ENCODE results near the gene NNMT. TPM values are rescaled to one million over a fixed set of nuclear protein-coding genes. Genes with fewer than 3 reads are reported as not detected.

Gene NNMT
- total and polyA plus RNA-seq, 2 experiments from 2014 or later: 150 to 385 TPM

DNA sequence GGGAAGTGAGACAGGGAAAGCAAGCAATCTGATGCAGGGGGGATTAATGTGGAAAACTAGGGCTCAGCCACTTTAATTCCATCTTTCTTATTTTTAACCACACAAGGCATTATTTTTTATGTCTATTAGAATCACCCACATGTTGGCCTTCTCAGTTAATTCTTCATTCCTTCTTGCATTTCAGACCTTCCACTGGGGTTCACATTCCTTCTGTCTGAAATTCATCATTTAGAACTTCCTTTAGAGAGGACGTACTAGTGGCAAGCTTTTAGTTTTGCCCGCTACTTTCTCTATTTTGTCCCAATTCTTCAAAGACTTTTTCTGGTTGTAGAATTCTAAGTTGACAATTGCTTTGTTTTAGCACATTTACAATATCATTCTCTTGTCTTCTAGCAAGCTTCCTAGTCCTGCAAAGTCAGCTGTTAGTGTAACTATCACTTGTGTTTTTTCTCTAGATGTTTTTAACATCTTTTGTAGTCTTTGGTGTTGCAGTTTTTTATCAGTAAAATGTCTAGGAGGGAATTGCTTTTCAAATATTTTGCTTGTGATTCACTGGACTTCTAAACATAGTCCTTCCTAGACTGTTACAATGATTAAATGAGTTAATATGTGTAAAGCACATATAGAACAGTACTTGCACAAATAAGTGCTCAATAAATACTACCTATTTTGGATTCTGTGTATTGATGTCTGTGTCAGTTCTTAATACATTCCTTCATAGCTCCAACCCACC is 5.5 kb upstream of the NNMT start:
- WGBS (ENCODE audit: low lambda C conversion rate, missing lambda C conversion rate): 94% methylated on average over 2 of the region's 2 CpGs
- H3K27me3 ChIP-seq: no peaks in the 10 kb centered on the region
- no peaks in the 10 kb centered on the region for H3K36me3 ChIP-seq (replicated peaks; ENCODE audit: insufficient read depth, low read depth)
- no peaks in the 10 kb centered on the region for H3K9me3 ChIP-seq (ENCODE audit: low read depth)
- H4K20me1 ChIP-seq (ENCODE audit: insufficient read depth, poor library complexity, severe bottlenecking): no peaks in the 10 kb centered on the region
- H2AFZ ChIP-seq: no peak overlapping the region
- no peaks in the 10 kb centered on the region for H3K9me2 ChIP-seq (replicated peaks; ENCODE audit: insufficient read depth)
- H3K79me2 ChIP-seq: no peaks in the 10 kb centered on the region
- H3K4me3 ChIP-seq: no peak overlapping the region
- peaks cover 3% of the 10 kb centered on the region for H3K4me1 ChIP-seq (ENCODE audit: insufficient read depth)
- H3K27ac ChIP-seq: no peak overlapping the region
- no peak for DNase-seq (ENCODE audit: low spot score)
- H3K4me2 ChIP-seq: no peak overlapping the region
- TF ChIP-seq, protein P1, sequence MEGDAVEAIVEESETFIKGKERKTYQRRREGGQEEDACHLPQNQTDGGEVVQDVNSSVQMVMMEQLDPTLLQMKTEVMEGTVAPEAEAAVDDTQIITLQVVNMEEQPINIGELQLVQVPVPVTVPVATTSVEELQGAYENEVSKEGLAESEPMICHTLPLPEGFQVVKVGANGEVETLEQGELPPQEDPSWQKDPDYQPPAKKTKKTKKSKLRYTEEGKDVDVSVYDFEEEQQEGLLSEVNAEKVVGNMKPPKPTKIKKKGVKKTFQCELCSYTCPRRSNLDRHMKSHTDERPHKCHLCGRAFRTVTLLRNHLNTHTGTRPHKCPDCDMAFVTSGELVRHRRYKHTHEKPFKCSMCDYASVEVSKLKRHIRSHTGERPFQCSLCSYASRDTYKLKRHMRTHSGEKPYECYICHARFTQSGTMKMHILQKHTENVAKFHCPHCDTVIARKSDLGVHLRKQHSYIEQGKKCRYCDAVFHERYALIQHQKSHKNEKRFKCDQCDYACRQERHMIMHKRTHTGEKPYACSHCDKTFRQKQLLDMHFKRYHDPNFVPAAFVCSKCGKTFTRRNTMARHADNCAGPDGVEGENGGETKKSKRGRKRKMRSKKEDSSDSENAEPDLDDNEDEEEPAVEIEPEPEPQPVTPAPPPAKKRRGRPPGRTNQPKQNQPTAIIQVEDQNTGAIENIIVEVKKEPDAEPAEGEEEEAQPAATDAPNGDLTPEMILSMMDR (IDR thresholded peaks at IDR 0.05; ENCODE audit: poor library complexity): no peak
- TF ChIP-seq EZH2 (IDR thresholded peaks at IDR 0.05; ENCODE audit: borderline replicate concordance): no peak
- TF ChIP-seq EZH2phosphoT487 (IDR thresholded peaks at IDR 0.05; ENCODE audit: low read depth, severe bottlenecking, unreplicated experiment): no peak

DNA sequence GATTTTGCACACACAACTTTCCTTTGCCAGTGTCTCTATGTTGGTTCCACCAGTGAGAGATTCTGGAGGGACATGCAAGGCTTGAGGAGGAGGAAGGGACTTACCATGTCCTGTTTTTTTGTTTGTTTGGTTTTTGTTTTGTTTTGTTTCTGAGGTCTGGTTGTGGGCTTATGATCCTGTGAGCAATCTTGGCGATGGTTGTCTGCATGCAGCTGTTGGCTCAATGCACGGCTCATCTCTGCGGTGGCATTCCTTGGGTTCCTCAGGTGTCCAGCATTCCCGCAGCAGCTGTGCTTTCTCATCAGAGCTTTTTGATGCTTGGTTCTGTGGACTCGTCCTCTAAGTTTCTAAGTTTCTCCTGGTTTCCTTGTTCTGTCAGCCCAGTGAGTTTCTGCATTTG is 4.8 kb upstream of the NNMT start:
- Histone ChIP-seq H3K36me3 (replicated peaks; ENCODE audit: insufficient read depth, low read depth) (no peaks in the 10 kb centered on the region), H3K27me3 (no peaks in the 10 kb centered on the region), H4K20me1 (ENCODE audit: insufficient read depth, poor library complexity, severe bottlenecking) (no peaks in the 10 kb centered on the region), H3K4me1 (ENCODE audit: insufficient read depth) (peaks cover 4% of the 10 kb centered on the region), H3K9me2 (replicated peaks; ENCODE audit: insufficient read depth) (no peaks in the 10 kb centered on the region), H2AFZ (no peak overlapping the region), H3K27ac (peak overlapping the region; percentile 27), H3K4me2 (peak overlapping the region; percentile 60), H3K79me2 (no peaks in the 10 kb centered on the region), H3K4me3 (no peak overlapping the region), H3K9me3 (ENCODE audit: low read depth) (no peaks in the 10 kb centered on the region)
- TF ChIP-seq EZH2phosphoT487 (IDR thresholded peaks at IDR 0.05; ENCODE audit: low read depth, severe bottlenecking, unreplicated experiment) (no peak), EZH2 (IDR thresholded peaks at IDR 0.05; ENCODE audit: borderline replicate concordance) (no peak)
- TF ChIP-seq, protein P1 (IDR thresholded peaks at IDR 0.05; ENCODE audit: poor library complexity): no peak
- DNase-seq (ENCODE audit: low spot score): no peak
- WGBS (ENCODE audit: low lambda C conversion rate, missing lambda C conversion rate): 52% methylated on average over 5 of the region's 5 CpGs

DNA sequence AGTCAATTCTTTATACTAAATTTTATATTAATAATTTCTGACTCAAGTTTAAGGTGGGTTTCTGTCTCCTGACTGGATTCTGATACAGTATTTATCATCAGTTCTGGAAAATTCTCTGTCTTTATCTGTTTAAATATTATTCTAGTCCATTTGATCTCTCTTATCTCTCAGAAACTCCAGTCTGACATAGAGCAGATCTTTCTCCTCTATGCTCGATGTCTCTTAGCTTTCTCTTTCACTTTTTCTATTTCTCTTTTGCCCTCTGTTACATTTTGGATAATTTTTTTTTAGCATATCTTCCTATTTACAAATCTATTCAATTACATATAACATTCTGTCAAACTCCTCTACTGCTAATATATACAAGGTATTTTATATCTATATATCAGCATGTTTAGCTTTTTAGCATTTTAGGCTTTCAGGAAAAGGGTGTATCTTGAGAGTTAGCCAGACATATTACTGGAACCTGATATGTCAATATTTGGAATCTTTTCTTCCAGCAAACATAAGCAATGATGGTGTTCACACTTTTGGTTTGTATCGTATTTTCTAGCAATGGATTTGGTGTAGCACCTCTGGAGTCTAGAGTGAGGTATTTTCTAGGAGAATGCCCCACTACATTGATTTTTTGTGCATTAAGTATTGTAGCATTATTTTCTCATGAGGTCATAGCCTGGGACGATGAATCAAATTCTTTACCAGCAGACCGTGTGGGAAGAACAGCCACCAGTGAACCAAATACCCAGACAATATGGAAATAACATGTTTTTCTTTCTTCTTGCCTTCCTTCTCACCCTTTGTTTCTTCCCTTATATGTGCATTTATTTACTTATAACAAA is 4.1 kb upstream of the NNMT start:
- Histone ChIP-seq H3K4me2 (peak overlapping the region; percentile 60), H3K9me2 (replicated peaks; ENCODE audit: insufficient read depth) (no peaks in the 10 kb centered on the region), H4K20me1 (ENCODE audit: insufficient read depth, poor library complexity, severe bottlenecking) (no peaks in the 10 kb centered on the region), H3K9me3 (ENCODE audit: low read depth) (no peaks in the 10 kb centered on the region), H3K27me3 (no peaks in the 10 kb centered on the region), H3K79me2 (no peaks in the 10 kb centered on the region), H3K4me3 (no peak overlapping the region), H3K4me1 (ENCODE audit: insufficient read depth) (peaks cover 7% of the 10 kb centered on the region), H2AFZ (peak overlapping the region; percentile 8), H3K27ac (peak overlapping the region; percentile 27), H3K36me3 (replicated peaks; ENCODE audit: insufficient read depth, low read depth) (no peaks in the 10 kb centered on the region)
- TF ChIP-seq, protein P1 (IDR thresholded peaks at IDR 0.05; ENCODE audit: poor library complexity): no peak
- TF ChIP-seq EZH2phosphoT487 (IDR thresholded peaks at IDR 0.05; ENCODE audit: low read depth, severe bottlenecking, unreplicated experiment) (no peak), EZH2 (IDR thresholded peaks at IDR 0.05; ENCODE audit: borderline replicate concordance) (no peak)
- 24% methylated on average over 4 of the region's 4 CpGs for WGBS (ENCODE audit: low lambda C conversion rate, missing lambda C conversion rate)
- no peak for DNase-seq (ENCODE audit: low spot score)

Data from hepatocyte (in vitro differentiated cells).